ENCODE results near the gene TRABD2B. TPM values are rescaled to one million over a fixed set of nuclear protein-coding genes. Genes with fewer than 3 reads are reported as not detected.

TRABD2B gene
- total and polyA plus RNA-seq, 2 experiments from 2014 or later, result 1.6 to 2.0 TPM

GRCh38 chr1:47837056-47837830 is 159.9 kb downstream of the TRABD2B start (continued):
- TF ChIP-seq ZNF462 (CRISPR knock-in tag; IDR thresholded peaks at IDR 0.05) (no peak), CTCF (conservative IDR thresholded peaks at IDR 0.05; ENCODE audit: low read depth in 2 of 2) (no peak), NANOG (IDR thresholded peaks at IDR 0.05; ENCODE audit: borderline replicate concordance) (no peak), ZNF331 (CRISPR knock-in tag; IDR thresholded peaks at IDR 0.05; ENCODE audit: low read depth) (no peak), EZH2phosphoT487 (IDR thresholded peaks at IDR 0.05; ENCODE audit: unreplicated experiment) (no peak), ETS1 (IDR thresholded peaks at IDR 0.05) (no peak)
